HG02759 (cell line): ENCODE data around the gene RPAIN.

ENCODE experiments used
- ATAC-seq: cut with Tn5 transposase; IDR thresholded peaks from one replicate; pipeline ENCODE4 v1.9.1; 2021; ENCODE audit warnings: mild to moderate bottlenecking, moderate library complexity; ENCODE audit not compliant: unreplicated experiment

Gene RPAIN

DNA sequence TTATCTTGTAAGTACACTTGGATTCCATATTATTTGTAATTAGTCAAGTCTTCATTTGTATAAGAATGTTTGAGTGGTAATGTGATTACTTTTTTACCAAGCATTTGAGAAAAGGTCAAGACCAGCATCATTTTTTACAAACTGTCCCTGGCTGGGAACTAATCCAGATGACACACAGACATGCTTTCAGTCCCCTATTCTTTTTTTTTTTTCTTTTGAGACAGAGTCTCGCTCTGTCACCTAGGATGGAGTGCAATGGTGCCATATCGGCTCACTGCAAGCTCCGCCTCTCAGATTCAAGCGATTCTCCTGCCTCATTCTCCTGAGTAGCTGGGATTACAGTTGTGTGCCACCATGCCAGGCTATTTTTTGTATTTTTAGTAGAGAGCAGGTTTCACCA, 61.5 kb downstream of the RPAIN start:
- ATAC-seq, result no peak
